GOT3 (cell line): ENCODE data around the gene BICRAL.
"Not testable (repeated sequence)": the region's sequence is repeated elsewhere in the genome, so short reads cannot be mapped to it uniquely, and the experiment has no call there.

ENCODE experiments used
- DNase-seq: peaks from one replicate; lab custom pipeline; 2025; ENCODE audit warnings: mixed read lengths; lab: John Stamatoyannopoulos, UW

BICRAL gene

DNA sequence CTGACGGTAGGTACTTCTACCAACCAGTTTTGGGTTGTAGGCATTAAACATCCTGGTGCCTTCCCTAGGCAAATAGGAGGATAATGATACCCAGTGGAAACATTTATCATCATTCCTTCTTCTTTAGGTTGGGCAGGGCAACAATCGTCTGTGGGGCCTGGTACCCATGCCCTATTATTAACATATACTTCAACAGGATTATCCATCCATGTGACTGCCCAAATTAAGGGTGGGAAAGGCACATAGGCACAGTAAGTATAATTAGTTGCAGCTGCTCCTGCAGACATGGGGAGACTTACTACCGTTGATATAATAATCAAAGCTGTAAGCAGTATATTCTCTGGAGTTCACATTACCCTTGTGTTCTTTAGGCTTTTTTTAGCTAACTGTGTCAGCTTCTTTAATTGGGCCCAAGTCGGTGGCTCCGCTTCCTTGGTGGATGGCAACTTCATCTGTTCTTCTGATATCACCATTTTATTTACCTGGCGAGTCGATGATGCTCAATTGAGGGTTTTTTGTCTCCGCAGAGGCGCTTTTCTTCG is 114.4 kb downstream of the BICRAL start:
- no peak for DNase-seq

DNA sequence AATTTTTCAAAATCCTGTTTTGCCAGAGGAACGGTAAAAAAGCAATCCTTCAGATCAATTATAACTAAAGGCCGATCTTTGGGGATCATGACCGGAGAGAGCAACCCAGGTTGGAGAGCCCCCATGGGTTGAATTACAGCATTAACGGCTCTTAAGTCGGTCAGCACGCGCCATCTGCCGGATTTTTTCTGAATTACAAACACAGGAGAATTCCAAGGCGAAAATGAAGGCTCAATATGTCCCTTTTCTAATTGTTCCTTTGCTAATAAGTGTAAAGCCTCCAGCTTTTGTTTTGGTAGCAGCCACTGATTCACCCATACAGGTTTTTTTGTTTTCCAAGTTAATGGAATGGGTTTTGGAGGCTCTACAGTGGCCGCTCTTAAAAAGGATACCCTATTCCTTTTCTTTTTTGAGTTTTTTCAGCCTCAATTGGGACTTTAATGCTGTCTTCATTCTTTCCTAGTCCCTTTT is 117.1 kb downstream of the BICRAL start:
- peak; percentile 31 for DNase-seq

DNA sequence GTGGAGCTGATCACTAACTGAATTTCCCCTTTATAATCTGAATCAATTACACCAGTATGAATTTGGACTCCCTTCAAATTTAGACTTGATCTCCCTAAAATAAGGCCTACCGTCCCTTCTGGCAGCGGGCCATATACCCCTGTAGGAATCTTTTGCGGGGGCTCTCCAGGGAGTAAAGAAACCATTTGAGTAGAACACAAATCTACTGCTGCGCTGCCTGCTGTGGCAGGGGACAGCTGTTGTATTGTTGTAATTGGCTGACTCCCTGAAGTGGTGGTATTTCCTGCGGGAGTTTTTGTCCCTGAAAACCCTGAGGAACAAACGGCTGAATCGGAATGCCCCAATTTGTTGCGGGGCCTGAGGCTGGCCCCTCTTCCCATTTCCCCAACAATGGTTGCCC is 118.0 kb downstream of the BICRAL start:
- no peak for DNase-seq

DNA sequence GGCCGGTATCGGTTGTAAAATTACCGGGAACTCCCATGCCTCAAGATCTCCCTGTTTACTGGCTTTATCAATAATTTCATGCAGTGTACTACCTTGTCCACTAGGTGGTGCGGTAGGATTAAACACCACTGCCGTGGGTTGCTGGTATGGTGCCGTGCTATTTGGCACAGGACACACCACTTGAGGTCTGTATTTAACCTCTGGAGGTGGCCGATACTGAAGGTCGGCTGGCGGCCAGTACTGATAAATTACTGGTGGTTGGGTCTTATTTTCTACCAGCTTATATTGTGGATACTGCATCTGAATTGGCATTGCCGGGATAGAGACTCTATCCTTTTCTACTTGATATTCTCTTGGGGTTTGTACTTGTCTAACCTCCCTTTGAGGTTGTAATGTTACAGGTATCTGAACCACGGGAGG is 119.7 kb downstream of the BICRAL start:
- DNase-seq, result peak; percentile 19

DNA sequence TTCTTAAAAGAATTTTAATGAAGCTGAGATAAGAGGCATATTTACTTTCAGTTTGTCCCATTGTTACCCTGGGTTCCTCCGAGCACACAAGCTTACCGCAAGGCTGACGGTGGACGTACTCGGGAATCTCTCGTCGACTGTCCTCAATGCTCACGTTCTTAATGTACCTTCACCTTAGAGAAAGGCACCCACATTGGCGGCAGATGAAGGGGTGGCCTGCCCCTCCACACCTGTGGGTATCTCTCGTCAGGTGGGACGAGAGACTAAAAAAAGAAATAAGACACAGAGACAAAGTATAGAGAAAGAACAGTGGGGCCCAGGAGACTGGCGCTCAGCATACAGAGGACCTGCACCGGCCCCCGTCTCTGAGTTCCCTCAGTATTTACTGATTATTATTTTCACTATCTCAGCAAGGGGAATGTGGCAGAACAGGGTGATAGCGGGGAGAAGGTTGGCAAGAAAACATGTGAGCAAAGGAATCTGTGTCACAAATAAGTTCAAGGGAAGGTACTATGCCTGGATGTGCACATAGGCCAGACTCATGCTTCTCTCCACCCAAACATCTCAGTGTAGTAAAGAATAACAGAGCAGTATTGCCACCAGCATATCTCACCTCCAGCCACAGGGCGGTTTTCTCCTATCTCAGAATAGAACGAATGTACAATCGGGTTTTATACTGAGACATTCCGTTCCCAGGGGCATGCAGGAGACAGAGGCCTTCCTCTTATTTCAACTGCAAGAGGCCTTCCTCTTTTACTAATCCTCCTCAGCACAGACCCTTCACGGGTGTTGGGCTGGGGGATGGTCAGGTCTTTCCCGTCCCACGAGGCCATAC is 120.8 kb downstream of the BICRAL start:
- not testable (repeated sequence) for DNase-seq

DNA sequence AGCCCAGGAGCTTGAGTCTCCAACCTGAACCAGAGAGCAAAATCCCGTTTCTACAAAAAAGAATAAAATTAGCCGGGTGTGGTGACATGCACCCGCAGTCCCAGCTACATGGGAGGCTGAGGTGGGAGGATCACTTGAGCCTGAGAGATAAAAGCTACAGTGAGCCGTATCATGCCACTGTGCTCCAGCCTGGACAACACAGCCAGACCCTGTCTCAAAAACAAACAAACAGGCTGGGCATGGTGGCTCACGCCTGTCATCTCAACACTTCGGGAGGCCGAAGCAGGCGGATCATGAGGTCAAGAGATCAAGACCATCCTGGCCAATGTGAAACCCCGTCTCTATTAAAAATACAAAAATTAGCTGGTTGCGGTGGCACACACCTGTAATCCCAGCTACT is 122.6 kb downstream of the BICRAL start:
- DNase-seq, result no peak

DNA sequence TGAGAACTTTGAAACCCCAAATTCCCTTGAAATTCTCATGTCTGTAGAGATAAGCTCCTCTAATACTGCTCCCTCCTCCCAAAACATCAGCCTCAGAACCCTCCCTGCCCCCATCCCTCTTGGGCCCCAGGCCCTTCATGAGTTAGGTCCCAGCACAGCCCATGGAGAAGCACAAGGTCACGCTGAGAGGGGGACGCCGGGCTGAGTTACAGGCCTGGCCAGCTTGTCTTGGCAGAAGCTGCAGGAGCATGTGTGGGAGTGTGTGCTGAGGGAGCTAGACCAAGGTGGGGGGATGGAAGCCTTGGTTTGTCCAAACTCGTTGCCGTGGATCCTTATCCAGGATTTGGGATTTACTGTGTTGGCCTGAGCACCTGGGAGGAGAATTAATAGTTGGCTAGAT is 125.5 kb downstream of the BICRAL start:
- DNase-seq, result no peak

DNA sequence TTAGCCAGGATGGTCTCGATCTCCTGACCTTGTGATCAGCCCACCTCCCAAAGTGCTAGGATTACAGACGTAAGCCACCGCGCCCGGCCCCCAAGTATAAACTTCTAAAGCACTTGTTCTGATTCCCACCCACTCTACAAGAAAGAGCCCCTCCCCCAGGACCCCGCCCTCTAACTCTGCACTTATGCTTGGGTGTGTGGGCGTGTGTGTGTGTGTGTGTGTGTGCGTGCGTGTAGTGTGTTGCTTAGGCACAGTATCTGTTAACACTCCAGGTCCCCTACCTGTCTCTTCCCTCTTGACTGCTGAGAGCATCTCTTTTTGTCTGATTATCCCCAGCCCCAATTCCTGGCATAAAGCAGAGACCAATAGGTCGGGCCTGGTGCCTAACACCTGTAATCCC is 128.0 kb downstream of the BICRAL start:
- DNase-seq, result no peak

DNA sequence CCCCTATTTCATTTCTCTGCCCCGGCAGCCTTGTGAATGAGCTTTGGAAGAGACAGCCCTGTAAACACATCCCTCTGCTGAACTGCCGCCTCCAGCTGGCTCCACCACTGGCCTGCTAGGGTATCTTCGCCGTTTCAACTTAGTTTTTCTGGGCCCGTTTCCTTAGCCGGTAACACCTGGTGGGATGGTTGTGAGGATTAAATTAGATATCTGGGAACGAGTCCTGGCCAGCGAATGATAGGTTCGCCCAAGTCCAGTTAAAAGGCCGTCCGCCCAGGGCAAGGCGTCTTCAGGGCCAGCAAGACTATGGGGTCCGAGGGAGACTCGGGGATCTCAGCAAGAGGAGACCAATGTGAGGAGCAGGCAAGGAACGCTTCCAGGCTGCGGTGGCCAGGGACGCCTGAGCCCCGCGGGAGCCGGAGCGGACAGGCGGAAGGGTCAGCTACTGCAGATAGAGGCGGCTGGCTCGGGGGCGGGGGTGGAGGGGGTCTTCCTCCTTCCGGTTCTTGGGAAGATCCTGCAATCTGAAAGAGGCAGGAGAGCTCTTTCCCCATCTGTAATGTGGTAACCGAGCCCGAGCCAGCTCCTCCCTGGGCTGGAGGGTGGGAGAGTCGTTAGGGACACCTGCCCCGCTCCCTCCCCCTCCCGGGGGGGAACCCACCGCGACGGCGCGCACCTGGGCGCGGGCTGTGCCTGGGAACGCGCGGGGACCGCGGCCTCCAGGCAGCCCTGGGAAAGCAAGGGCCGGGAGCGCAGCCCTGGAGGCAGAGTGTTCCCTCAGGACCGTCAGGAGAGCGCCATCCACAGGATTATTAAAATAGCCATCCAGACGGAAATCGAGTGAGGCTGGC is 129.5 kb downstream of the BICRAL start:
- DNase-seq, result no peak

DNA sequence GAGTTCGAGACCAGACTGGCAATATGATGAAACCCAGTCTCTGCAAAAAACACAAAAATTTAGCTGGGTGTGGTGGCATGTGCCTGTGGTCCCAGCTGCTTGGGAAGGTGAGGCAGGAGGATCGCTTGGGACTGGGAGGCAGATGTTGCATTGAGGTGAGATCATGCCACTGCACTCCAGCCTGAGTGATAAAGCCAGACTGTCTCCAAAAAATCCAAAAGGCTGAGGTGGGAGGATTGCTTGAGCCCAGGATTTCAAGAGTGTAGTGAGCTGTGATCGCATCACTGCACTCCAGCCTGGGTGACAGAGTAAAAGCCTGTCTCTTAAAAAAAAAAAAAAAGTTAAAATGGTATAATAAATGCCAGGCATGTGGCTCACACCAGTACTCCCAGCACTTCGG is 132.7 kb downstream of the BICRAL start:
- no peak for DNase-seq

DNA sequence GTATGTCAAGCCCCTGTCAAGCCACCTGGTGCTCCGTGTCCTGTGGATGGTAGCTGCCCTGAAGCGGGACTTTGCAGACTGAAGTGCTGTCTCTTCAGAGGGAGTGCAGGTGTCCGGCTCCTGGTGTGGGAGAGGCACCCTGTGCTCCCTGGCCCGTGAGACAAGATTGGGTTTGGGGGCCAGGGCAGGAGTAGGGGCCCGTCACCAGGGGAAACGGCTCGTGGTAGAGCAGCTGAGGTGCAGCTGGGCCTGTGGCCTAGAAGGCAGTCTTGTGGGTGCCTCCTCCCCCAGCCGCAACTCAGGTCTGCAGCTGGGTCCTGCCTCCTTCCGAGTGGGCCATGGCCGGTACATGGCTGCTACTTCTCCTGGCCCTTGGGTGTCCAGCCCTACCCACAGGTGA is 133.9 kb downstream of the BICRAL start, which contains the start of gene PTCRA:
Gene PTCRA, plus strand, starts transcription at position 322 of the 400 bp plus-strand sequence. Its CDS starts 17 bp downstream, at position 339.
- no peak for DNase-seq

DNA sequence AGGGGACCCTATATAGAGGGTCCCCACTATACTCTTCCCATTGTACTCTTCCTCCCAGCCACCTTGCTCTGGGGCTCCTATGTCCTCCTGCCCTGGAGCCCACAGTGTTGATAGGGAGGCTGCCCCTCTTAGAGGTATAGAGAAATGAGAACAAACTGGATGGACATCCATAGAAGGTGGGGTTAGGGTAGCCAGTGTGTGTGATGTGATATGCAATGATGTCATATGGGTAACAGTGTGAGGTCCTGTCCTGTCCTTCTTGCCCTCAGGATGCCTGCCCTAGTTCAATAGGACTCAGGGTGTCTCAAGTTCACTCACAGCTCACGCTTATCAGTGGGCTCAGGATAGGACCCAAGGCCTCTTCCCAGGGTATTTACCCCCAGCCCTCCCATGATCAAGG is 134.4 kb downstream of the BICRAL start:
- DNase-seq, result no peak
